ENCODE measurements around the gene PAX8.

GRCh38 chr2:113251118-113251517 lies 27.6 kb downstream of the PAX8 start:
- TF ChIP-seq POLR2AphosphoS5 (IDR thresholded peaks at IDR 0.05; ENCODE audit: low read depth) (no peak), CTCF (IDR thresholded peaks at IDR 0.05; ENCODE audit: insufficient read depth, low read length) (no peak), REST (IDR thresholded peaks at IDR 0.05; ENCODE audit: insufficient replicate concordance, low read depth) (no peak), SPI1 (IDR thresholded peaks at IDR 0.05; ENCODE audit: borderline replicate concordance, low read depth) (no peak)
